ENCODE data around the gene EXOC4. TPM values are rescaled to one million over a fixed set of nuclear protein-coding genes. Genes with fewer than 3 reads are reported as not detected.

EXOC4 gene
- total and polyA plus RNA-seq, 2 donors (not counting 3 experiments of a cell fraction or from before 2014, with no cell fraction given), result 20.3 to 73.1 TPM

DNA sequence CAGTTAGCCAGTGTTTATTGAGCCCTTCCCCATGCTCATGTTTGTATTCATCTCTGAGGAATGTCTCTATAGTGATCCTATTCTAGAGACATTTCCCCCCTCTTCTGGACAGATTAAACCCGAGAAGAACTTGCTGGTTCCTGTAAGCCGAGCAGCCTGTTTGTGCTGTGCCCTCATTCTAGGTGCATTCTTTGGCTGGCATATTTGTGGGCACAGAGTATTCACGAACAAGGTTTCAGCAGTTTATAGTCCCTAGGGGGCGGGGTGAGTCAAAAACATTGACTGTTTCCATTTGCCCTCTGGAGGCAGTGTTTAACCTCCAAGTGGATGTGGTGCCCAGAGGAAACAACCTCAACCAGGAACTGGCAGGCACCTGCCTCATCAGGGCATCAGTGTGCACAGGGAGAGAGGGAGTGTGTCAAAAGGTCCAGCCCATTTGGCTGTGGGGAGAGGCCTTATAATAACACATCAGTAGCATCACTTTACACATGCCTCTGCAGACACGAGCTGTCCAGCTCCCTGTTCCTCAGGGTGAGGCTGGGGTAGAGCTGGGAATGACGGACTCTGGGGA is 600.9 kb downstream of the EXOC4 start:
- no peaks in the 10 kb centered on the region for H3K27me3 ChIP-seq (ENCODE audit: control insufficient read depth in 2 of 2, insufficient read depth in 2 of 2, low read length in 2 of 2)
- peak; percentile 27 for DNase-seq (ENCODE audit: low read depth, low spot score)
- ChIA-PET POLR2A (no interaction called here), CTCF (interaction anchor here (0.7 to 1.8 kb wide), 18 partner anchors 9 to 622 kb away, joined by 3 to 7 read pairs (median 3); no protein-coding TSS in a partner anchor)
- no peak overlapping the region for H2AFZ ChIP-seq (ENCODE audit: low read depth, low read length)
- H3K9ac ChIP-seq (replicated peaks; ENCODE audit: extremely low read depth, insufficient read depth, low read length), result no peak overlapping the region
- no TSS peak for BruUV-seq (replicated peaks)
- H3K79me2 ChIP-seq (ENCODE audit: control insufficient read depth, insufficient read depth, low read length), result no peaks in the 10 kb centered on the region
- FAIRE-seq, result peak; percentile 54
- intact Hi-C loops (cut with micrococcal nuclease) (loop anchor here (2.0 to 5.0 kb wide), 4 partner anchors 111 to 486 kb away; no protein-coding TSS in a partner anchor), dilution Hi-C loops (cut with MboI; ENCODE audit: extremely low pct_ligation_motif_present, low sequenced_read_pairs) (no loop called here)
- H3K36me3 ChIP-seq (ENCODE audit: control insufficient read depth in 2 of 2, extremely low read depth in 1 of 2, insufficient read depth in 2 of 2, low read length in 2 of 2), result no peaks in the 10 kb centered on the region
- H4K20me1 ChIP-seq (replicated peaks; ENCODE audit: control insufficient read depth, extremely low read depth, insufficient read depth, low read length), result no peaks in the 10 kb centered on the region
- peaks cover 15% of the 10 kb centered on the region for H3K4me1 ChIP-seq (ENCODE audit: control insufficient read depth, extremely low read depth, insufficient read depth, low read length)
- no peak overlapping the region for H3K4me2 ChIP-seq (ENCODE audit: insufficient read depth, low read length)
- no peak overlapping the region for H3K27ac ChIP-seq (ENCODE audit: insufficient read depth, low read depth, low read length)
- no peak for TF ChIP-seq POLR2A (IDR thresholded peaks at IDR 0.05; ENCODE audit: low read depth, low read length)
- TF ChIP-seq GATA2 (IDR thresholded peaks at IDR 0.05; ENCODE audit: insufficient read depth, insufficient read length, low read depth, low read length), result no peak
- TF ChIP-seq, protein P1, sequence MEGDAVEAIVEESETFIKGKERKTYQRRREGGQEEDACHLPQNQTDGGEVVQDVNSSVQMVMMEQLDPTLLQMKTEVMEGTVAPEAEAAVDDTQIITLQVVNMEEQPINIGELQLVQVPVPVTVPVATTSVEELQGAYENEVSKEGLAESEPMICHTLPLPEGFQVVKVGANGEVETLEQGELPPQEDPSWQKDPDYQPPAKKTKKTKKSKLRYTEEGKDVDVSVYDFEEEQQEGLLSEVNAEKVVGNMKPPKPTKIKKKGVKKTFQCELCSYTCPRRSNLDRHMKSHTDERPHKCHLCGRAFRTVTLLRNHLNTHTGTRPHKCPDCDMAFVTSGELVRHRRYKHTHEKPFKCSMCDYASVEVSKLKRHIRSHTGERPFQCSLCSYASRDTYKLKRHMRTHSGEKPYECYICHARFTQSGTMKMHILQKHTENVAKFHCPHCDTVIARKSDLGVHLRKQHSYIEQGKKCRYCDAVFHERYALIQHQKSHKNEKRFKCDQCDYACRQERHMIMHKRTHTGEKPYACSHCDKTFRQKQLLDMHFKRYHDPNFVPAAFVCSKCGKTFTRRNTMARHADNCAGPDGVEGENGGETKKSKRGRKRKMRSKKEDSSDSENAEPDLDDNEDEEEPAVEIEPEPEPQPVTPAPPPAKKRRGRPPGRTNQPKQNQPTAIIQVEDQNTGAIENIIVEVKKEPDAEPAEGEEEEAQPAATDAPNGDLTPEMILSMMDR (IDR thresholded peaks at IDR 0.05; ENCODE audit: extremely low read depth in 1 of 2, insufficient read depth in 1 of 2, low read depth in 1 of 2, low read length in 2 of 2), result peak; percentile 30 to 34
- TF ChIP-seq, protein P2, sequence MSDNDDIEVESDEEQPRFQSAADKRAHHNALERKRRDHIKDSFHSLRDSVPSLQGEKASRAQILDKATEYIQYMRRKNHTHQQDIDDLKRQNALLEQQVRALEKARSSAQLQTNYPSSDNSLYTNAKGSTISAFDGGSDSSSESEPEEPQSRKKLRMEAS (IDR thresholded peaks at IDR 0.05; ENCODE audit: insufficient read depth, insufficient read length), result no peak
- no peak for TF ChIP-seq MYC (IDR thresholded peaks at IDR 0.05; ENCODE audit: low read depth, low read length)
- TF ChIP-seq FOS (IDR thresholded peaks at IDR 0.05; ENCODE audit: borderline replicate concordance, insufficient read depth, low read length), result no peak
- no peaks in the 10 kb centered on the region for H3K9me3 ChIP-seq (replicated peaks; ENCODE audit: control insufficient read depth, insufficient read depth, low read length)
- H3K4me3 ChIP-seq (replicated peaks in 1 of 3; ENCODE audit: insufficient read depth in 1 of 3, low read depth in 1 of 3, low read length in 3 of 3), result no peak overlapping the region
- no peaks in the 10 kb centered on the region for H3K9me1 ChIP-seq (replicated peaks; ENCODE audit: control insufficient read depth, extremely low read depth, insufficient read depth, low read length)
